HG02840 (cell line): ENCODE measurements around the gene USP31.
"Not testable (repeated sequence)": the region's sequence is repeated elsewhere in the genome, so short reads cannot be mapped to it uniquely, and the experiment has no call there.

Experiments used
- ATAC-seq: cut with Tn5 transposase; IDR thresholded peaks from one replicate; pipeline ENCODE4 v1.9.1; 2021; ENCODE audit warnings: mild to moderate bottlenecking, moderate library complexity, moderate number of reproducible peaks; ENCODE audit not compliant: unreplicated experiment, low FRiP score

Gene USP31

GRCh38 chr16:23101012-23101550 is 48.2 kb downstream of the USP31 start:
- ATAC-seq: no peak

- ATAC-seq: not testable (repeated sequence)
Measured at GRCh38 chr16:23096450-23096849, 52.8 kb downstream of the USP31 start.

- not testable (repeated sequence) for ATAC-seq
Measured at GRCh38 chr16:23094136-23094535, 55.1 kb downstream of the USP31 start.

GRCh38 chr16:23092801-23093117 is 56.5 kb downstream of the USP31 start:
- ATAC-seq: no peak

GRCh38 chr16:23092072-23092800 is 57.0 kb downstream of the USP31 start:
- no peak for ATAC-seq

GRCh38 chr16:23089111-23089510 is 60.1 kb downstream of the USP31 start:
- no peak for ATAC-seq

GRCh38 chr16:23088018-23088417 is 61.2 kb downstream of the USP31 start:
- ATAC-seq: no peak

- ATAC-seq: no peak
Measured at GRCh38 chr16:23085949-23086348, 63.3 kb downstream of the USP31 start.

- no peak for ATAC-seq
Measured at GRCh38 chr16:23082161-23082788, 67.0 kb downstream of the USP31 start.

GRCh38 chr16:23081675-23082119 is 67.6 kb downstream of the USP31 start:
- no peak for ATAC-seq

- no peak for ATAC-seq
Measured at GRCh38 chr16:23080747-23081146, 68.5 kb downstream of the USP31 start.

- ATAC-seq: no peak
Measured at GRCh38 chr16:23080329-23080728, 68.9 kb downstream of the USP31 start.

GRCh38 chr16:23079675-23080301 is 69.5 kb downstream of the USP31 start:
- no peak for ATAC-seq

- no peak for ATAC-seq
Measured at GRCh38 chr16:23074423-23074822, 74.8 kb downstream of the USP31 start.

- no peak for ATAC-seq
Measured at GRCh38 chr16:23072769-23073549, 76.3 kb downstream of the USP31 start.

GRCh38 chr16:23072084-23072599 is 77.1 kb downstream of the USP31 start:
- ATAC-seq: no peak

GRCh38 chr16:23071196-23072083 is 77.8 kb downstream of the USP31 start:
- ATAC-seq: no peak

- ATAC-seq: no peak
Measured at GRCh38 chr16:23069844-23070243, 79.4 kb downstream of the USP31 start.

- ATAC-seq: no peak
Measured at GRCh38 chr16:23068079-23068736, 81.0 kb downstream of the USP31 start.
